ENCODE results near the gene CCDC136. TPM values are rescaled to one million over a fixed set of nuclear protein-coding genes. Genes with fewer than 3 reads are reported as not detected.

The CCDC136 gene
- total RNA-seq, 1 experiment from 2014 or later = 1.1 TPM

GRCh38 chr7:128796327-128796726 is 4.6 kb downstream of the CCDC136 start:
- in situ Hi-C loops (cut with HindIII; ENCODE audit: low pct_unique_long_range_greater_than_20kb, low sequenced_read_pairs) = no loop called here
- intact Hi-C loops (cut with micrococcal nuclease; ENCODE audit: unreplicated experiment) = loop anchor here (5.0 kb wide), 1 partner anchor 71 kb away; a partner anchor contains a TSS
- Histone ChIP-seq H3K9me3 (ENCODE audit: control insufficient read depth, insufficient read depth, low read depth, low read length) (no peaks in the 10 kb centered on the region), H3K4me3 (ENCODE audit: low read depth in 2 of 2, low read length in 2 of 2) (no peak overlapping the region), H3K27me3 (ENCODE audit: control insufficient read depth, insufficient read depth, low read length) (peaks cover 3% of the 10 kb centered on the region; the same call in 1 of the 2 replicates), H3K27ac (ENCODE audit: low read length) (no peak overlapping the region), H3K36me3 (ENCODE audit: control insufficient read depth, insufficient read depth, low read length) (no peaks in the 10 kb centered on the region; the same call in 1 of the 2 replicates), H3K4me1 (ENCODE audit: control insufficient read depth, insufficient read depth, low read length) (no peaks in the 10 kb centered on the region; the same call in 1 of the 2 replicates)
- TF ChIP-seq TCF7L2 (IDR thresholded peaks at IDR 0.05; ENCODE audit: low read depth, low read length) (no peak), POLR2AphosphoS5 (IDR thresholded peaks at IDR 0.05; ENCODE audit: low read depth, low read length) (no peak), REST (IDR thresholded peaks at IDR 0.05; ENCODE audit: insufficient read depth in 1 of 2, low read depth in 2 of 2, low read length in 1 of 2) (no peak), SIN3A (IDR thresholded peaks at IDR 0.05; ENCODE audit: borderline replicate concordance, insufficient read depth, low read depth, low read length) (no peak), CTCF (IDR thresholded peaks at IDR 0.05) (no peak)
- no peak for ATAC-seq
- no TSS peak for BruUV-seq (replicated peaks)
- DNase-seq (ENCODE audit: low read depth, low spot score) = no peak
- CTCF ChIA-PET = no interaction called here
- POLR2A ChIA-PET = no interaction called here

- ChIA-PET CTCF (no interaction called here), POLR2A (no interaction called here)
- Histone ChIP-seq H3K27ac (ENCODE audit: low read length) (no peak overlapping the region), H3K27me3 (ENCODE audit: control insufficient read depth, insufficient read depth, low read length) (0 out of 2 replicates have a peak, but pooled peaks cover 2% of the 10 kb centered on the region), H3K4me3 (ENCODE audit: low read depth in 2 of 2, low read length in 2 of 2) (no peak overlapping the region), H3K4me1 (ENCODE audit: control insufficient read depth, insufficient read depth, low read length) (no peaks in the 10 kb centered on the region), H3K9me3 (ENCODE audit: control insufficient read depth, insufficient read depth, low read depth, low read length) (no peaks in the 10 kb centered on the region), H3K36me3 (ENCODE audit: control insufficient read depth, insufficient read depth, low read length) (no peaks in the 10 kb centered on the region)
- DNase-seq (ENCODE audit: low read depth, low spot score) (no peak), ATAC-seq (no peak)
- TF ChIP-seq SIN3A (IDR thresholded peaks at IDR 0.05; ENCODE audit: borderline replicate concordance, insufficient read depth, low read depth, low read length) (no peak), CTCF (IDR thresholded peaks at IDR 0.05) (no peak), TCF7L2 (IDR thresholded peaks at IDR 0.05; ENCODE audit: low read depth, low read length) (no peak), POLR2AphosphoS5 (IDR thresholded peaks at IDR 0.05; ENCODE audit: low read depth, low read length) (no peak)
- intact Hi-C loops (cut with micrococcal nuclease; ENCODE audit: unreplicated experiment) = loop anchor here (5.0 kb wide), 1 partner anchor 68 kb away; a partner anchor contains a TSS
- in situ Hi-C loops (cut with HindIII; ENCODE audit: low pct_unique_long_range_greater_than_20kb, low sequenced_read_pairs) = no loop called here
- BruUV-seq (replicated peaks) = no TSS peak
Observed at GRCh38 chr7:128799451-128799850, 7.7 kb downstream of the CCDC136 start.

Data from Panc1 (cell line).